Uterus (tissue), 2 donors: ENCODE results near the gene PACSIN2.

Experiments
- POLR2A ChIP-seq, 2 donors: fragments of 450-650 bp; IDR thresholded peaks; one replicate each; pipeline ENCODE4 v1.6.1; 2016; ENCODE audit warnings: antibody characterized with exemption in 2 of 2, mild to moderate bottlenecking in 1 of 2, moderate library complexity in 1 of 2
- TF ChIP-seq, protein P1 (sequence below), 4 experiments: fragments of 200-600 bp in 2 of 4; fragments of 450-650 bp in 2 of 4; sonication (generic) in 2 of 4; IDR thresholded peaks; one replicate each; pipeline ENCODE4 v1.5.1; 2016 to 2019; ENCODE audit warnings: antibody characterized with exemption in 4 of 4, mild to moderate bottlenecking in 2 of 4, moderate library complexity in 1 of 4

DNA sequence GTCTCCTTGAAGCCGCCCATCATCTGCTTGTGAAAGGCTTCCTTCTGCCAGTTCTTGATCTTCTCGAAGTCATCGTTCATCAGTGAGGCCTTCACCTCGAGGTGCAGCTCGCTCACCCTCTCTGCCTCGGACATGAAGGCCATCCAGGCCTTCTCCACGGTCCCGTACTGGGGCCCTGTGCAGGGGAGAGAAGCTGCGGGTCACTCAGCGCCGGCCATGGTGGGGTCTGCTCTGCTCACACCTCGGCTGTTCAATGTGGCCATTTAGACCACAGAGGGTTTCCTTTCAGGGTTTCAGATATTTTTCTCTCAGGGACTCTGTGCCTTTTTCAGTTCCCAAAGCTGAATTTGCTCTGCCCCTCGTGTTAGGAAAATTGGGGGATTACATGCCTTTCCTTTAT lies 123.9 kb downstream of the PACSIN2 start:
- TF ChIP-seq POLR2A (IDR thresholded peaks at IDR 0.05), result no peak
- TF ChIP-seq, protein P1, sequence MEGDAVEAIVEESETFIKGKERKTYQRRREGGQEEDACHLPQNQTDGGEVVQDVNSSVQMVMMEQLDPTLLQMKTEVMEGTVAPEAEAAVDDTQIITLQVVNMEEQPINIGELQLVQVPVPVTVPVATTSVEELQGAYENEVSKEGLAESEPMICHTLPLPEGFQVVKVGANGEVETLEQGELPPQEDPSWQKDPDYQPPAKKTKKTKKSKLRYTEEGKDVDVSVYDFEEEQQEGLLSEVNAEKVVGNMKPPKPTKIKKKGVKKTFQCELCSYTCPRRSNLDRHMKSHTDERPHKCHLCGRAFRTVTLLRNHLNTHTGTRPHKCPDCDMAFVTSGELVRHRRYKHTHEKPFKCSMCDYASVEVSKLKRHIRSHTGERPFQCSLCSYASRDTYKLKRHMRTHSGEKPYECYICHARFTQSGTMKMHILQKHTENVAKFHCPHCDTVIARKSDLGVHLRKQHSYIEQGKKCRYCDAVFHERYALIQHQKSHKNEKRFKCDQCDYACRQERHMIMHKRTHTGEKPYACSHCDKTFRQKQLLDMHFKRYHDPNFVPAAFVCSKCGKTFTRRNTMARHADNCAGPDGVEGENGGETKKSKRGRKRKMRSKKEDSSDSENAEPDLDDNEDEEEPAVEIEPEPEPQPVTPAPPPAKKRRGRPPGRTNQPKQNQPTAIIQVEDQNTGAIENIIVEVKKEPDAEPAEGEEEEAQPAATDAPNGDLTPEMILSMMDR (IDR thresholded peaks at IDR 0.05), result no peak
